GM08714 (cell line): ENCODE data around the gene GDAP1L1.
"Not testable (repeated sequence)": the region's sequence is repeated elsewhere in the genome, so short reads cannot be mapped to it uniquely, and the experiment has no call there.

ENCODE experiments used
- H3K4me3 ChIP-seq: fragments of 200-500 bp; sonication (Bioruptor generic); 2 replicates; pipeline ENCODE4 v1.5.1; 2014; ENCODE audit warnings: mild to moderate bottlenecking, low read length, inconsistent platforms
- ZNF274 ChIP-seq: IDR thresholded peaks from 2 replicates; pipeline ENCODE4 v1.6.1; 2012; ENCODE audit warnings: mild to moderate bottlenecking, low read depth, low read length

Gene GDAP1L1

DNA sequence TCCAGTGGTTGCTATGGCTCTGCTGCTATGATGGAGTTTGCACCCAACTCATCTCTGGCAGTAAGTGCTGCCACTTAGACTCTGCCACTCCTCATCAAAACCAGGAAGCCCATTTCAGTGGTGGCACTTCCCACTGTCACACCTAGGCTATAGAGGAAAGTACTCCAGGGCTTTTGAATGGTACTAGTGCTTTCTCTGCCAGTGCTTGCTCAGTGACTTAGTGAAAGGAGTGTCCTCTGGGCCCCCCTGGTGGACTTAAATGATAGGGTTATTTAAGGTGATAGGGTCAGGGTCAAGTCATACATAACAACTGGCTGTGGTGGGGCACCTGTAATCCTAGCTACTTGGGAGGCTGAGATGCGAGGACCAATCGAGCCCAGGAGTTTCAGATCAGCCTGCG, 41.1 kb downstream of the GDAP1L1 start:
- no peak overlapping the region for H3K4me3 ChIP-seq
- no peak for TF ChIP-seq ZNF274

DNA sequence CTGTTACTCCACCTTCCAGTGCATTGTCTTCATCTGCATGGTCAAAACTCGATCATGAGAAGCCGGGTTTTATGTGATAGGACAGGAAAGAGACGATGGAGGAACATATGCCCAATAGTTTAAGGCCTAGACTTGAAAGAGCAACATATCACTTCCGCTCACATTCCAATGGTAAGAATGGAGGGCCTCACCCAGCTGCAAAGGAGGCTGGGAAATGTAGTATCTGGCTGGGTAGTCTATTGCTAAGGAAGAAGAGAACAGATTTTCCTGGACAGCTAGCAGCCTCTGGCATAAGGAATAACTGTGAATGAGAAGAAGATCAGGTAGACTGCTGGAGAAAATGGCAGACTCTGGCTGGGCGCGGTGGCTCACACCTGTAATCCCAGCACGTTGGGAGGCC, 44.6 kb downstream of the GDAP1L1 start:
- no peak overlapping the region for H3K4me3 ChIP-seq
- no peak for TF ChIP-seq ZNF274

DNA sequence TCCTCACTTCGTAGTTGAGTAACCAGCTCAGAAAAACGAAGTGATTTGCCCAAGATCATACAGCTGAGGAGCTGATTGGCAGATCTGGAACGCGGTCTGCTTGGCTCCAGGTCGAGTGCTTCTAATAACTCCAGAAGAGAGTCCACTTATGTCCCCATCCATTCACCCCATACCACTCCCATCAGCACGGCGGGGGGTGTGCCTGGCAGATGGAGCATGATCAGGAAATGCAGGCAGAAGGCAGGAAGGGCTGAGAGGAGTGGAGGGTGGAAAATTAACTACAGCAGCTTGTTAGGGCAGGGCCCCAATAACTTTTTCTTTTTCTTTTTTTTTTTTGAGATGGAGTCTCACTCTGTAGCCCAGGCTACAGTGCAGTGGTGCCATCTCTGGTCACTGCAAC, 48.9 kb downstream of the GDAP1L1 start:
- no peak for TF ChIP-seq ZNF274
- H3K4me3 ChIP-seq, result no peak overlapping the region

DNA sequence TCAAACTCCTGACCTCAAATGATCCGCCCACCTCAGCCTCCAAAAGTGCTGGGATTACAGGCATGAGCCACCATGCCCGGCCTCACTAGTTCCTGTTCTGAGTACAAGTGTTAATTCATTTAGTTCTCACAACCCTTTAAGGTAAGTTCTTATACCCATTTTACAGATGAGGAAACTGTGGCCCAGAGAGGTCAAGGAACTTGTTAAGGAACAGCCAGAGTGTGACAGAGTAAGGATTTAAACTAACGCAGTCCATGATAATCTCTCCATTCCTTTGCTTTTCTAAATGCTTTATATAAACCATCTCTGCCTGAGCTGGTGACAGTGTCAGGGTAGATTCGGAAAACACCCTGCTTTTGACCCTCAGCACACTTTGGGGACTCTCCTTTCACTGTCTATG, 50.6 kb downstream of the GDAP1L1 start:
- TF ChIP-seq ZNF274, result no peak
- no peak overlapping the region for H3K4me3 ChIP-seq

DNA sequence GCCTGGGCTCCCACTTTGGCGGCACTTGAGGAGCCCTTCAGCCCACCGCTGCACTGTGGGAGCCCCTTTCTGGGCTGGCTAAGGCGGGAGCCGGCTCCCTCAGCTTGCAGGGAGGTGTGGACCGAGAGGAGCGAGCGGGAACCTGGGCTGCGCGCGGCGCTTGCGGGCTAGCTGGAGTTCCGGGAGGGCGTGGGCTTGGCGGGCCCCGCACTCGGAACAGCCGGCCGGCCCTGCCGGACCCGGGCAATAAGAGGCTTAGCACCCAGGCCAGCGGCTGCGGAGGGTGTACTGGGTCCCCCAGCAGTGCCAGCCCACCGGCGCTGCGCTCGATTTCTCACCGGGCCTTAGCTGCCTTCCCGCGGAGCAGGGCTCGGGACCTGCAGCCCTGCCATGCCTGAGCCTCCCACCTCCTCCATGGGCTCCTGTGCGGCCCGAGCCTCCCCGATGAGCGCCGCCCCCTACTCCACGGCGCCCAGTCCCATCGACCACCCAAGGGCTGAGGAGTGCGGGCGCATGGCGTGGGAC, 52.0 kb downstream of the GDAP1L1 start:
- H3K4me3 ChIP-seq, result not testable (repeated sequence)

DNA sequence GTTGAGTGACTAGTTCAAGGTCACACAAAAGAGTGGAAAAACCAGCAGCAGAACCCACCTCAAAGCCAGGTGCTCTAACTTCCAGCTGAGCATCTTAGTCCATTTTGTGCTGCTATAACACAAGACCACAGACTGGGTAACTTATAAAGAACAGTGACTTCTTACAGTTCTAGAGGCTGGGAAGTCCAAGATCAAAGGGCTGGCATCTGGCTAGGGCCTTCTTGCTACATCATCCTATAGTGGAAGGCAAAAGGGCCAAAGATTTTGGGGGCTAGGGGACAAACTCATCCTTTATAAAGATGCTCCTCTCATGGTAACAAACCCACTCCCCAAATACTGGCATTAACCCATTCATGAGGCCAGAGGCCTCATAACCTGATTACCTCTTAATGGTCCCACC, 54.2 kb downstream of the GDAP1L1 start:
- no peak for TF ChIP-seq ZNF274
- H3K4me3 ChIP-seq, result no peak overlapping the region

DNA sequence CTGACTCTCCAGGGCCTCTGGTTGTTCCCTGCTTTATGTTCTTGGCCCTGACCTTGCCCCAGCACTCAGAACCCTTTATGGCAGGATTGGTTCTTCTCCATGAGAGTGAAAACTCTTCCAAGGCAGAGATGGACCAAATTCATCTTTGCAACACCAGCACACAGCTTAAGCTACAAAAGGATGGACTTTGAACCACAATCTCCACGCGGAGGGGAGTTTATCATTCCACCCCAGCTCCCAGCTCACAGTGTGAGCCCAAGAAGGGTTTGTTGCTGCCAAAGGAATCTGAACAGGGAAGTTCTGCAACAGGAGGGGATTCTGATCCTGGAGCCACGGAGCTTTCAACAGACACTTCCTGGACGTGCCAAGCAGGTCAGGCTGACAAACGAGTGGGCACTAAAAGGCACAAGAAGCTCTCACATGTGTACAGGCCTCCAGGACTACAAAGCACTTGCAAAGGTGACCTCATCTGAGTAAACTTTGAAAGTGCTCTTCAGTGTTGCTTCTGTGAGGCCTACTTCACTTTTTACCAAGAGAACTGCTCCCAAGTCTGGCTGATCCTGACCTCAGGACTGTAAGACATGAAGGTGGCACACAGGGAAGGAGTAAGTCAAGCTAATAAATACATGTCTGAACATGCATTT, 55.0 kb downstream of the GDAP1L1 start:
- no peak for TF ChIP-seq ZNF274
- no peak overlapping the region for H3K4me3 ChIP-seq

DNA sequence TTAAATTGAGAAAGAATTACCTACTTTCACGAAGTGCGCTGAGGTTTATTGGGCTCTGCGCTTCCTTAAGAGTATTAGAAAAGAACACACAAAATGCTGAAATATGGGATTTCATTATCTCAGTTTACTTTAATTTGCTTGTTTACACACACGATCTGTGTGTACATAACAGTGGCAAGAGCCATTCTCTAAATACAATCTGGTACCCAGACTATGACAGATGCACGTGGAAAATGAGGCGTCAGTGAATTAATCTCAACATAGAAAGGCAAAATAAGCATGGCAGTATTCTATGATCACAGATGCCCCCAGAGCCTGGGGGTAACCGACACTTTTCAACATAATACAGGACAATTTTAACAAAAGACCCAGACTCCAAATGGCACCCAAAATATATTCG, 55.6 kb downstream of the GDAP1L1 start:
- no peak for TF ChIP-seq ZNF274
- no peak overlapping the region for H3K4me3 ChIP-seq

DNA sequence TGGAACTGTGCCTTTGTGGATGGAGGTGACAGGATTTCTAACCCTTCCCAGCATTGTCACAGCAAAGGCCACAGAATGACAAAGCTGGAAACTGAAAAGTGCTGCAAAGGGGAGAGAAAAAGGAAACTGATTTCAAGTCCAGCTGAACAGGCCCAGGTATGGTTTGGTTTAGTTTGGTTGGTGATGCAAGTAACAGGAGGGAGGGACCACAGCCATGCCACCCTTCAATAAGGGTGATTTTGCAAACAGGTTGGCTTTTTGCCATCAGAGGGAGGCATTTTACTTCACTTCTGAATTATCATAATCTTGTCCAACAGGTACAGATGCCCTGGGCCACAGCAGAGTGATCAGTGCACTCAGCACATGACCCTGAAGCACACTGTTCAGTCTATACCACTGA, 57.3 kb downstream of the GDAP1L1 start:
- TF ChIP-seq ZNF274, result no peak
- H3K4me3 ChIP-seq, result no peak overlapping the region

DNA sequence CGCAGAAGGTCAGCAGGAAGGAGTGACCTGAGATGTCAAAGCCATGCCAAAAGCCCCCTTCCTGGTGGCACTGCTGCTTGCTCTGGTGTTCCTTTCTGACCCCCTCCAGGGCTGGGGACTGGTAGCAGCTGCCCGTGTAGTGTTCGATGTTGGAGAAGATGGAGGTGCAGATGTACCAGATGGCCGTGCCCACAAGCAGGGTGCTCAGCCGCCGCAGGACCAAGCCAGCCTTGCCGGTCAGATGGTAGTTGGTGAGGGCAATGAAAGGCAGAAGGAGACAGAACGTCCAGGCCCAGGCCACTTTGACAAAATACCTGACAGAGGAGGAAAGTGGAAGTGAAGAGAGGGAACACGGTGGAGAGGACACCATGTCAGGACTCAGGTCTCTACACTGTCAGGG, 59.8 kb downstream of the GDAP1L1 start:
- no peak overlapping the region for H3K4me3 ChIP-seq
- no peak for TF ChIP-seq ZNF274

DNA sequence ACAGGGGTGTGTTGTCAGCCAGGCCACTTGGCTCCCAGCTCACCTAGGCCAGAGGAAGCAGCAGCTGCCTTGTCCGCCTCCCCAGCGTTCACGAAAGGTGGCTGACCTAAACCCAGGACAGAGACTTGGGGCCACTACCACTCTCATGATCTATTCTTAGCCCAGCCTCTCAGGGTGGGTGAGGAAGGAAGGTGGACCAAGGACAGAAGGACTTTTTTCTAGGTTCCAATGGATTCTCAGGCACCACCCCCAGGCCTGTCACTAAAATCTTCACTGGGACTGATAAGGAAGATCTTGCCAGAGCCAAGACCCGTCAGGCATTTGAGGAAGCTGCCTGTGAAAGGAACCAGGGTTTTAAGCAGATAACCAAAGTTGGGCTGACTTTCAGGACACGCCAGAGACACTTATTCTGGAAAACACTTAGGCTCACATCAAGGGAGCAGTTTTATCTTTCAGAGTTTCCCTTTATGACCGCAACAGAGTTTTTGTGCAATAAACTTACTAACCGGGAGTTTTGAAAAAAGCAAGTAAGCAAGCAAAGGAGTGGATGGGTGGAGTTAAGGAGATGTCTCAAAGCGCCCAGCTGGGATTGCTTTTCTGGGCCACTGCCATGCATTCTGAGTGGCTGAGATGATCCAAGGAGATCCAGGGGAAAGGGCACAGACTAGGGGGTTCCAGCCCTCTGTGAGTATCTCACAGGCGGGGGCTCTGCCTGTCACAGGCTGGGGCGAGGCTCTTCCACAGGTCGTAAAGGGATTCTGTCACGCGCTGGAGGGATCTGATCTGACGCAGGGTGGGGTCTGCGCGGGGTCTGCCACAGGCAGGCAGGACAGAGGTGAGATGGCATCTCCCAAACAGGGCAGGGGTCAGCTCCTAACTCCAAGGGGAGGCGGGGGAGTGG, 62.9 kb downstream of the GDAP1L1 start:
- TF ChIP-seq ZNF274, result no peak
- peak overlapping the region; percentile 74 for H3K4me3 ChIP-seq

DNA sequence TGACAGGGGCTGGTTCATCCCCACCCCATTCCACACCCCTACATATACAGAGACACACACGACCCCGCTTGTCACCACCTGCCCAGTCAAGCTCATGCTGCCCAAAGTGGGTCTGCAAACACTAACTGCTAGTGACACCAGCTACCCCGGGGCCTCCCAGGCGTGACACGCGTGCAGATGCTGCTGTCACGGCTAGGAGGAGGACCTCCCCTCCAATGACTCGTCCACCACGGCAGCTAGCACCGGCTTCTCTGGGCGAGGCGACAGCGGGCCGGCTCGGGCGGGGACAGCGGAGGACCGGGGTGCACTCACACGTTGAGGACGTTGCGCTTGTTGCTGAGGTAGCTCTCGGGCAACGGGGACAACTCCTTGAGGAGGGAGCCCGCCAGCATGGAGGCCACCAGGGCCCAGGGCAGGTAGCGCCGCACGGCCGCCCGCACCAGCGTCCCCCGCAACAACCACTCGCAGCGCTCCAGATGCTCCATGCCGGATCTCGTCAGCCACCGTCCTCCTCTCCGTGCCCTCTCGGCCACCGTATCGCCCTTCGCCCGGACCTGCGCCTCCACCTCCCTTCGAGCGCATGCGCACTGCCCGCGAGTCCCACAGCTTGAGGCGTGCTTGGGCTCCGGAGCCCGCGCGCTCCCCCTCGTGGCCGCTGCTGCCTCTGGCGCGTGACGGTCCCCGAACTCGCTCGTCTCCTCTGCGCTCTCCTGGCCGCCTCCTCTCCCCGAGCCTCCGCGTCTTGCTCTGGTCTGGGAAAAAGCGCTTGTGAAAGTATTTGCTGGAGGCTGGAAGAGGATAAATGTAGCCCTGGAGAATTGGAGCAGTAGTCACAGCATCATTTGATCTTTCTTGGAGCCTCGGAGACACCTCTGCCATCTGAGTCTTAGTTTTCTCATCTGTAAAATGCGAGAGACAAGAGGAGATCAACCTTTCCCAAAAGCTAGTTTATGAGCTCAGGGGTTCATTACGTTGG, 63.8 kb downstream of the GDAP1L1 start, which contains the start of gene FITM2:
Gene FITM2 (minus strand): TSS at position 539 of the 976 bp plus-strand sequence. CDS start 54 bp downstream, at position 485.
- TF ChIP-seq ZNF274, result no peak
- H3K4me3 ChIP-seq, result peak within 1 kb of the TSS; percentile 74

DNA sequence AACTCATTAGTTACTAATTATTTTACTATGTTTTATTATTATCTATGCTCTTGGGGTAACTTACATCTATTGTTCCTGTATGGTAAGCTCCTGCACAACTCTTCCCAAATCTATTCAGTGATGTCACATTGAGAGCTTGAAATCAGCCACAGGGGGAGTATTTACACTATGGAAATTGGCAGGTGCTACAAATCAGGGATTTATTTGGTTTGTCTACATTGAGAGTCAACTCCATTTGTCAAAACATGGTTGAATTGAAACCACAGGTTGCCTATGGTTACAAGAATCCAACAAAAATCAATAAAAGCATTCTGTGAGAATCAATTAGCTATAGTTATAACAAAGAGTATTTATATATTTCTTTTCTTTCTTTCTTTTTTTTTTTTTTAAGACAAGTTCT, 67.8 kb downstream of the GDAP1L1 start:
- no peak overlapping the region for H3K4me3 ChIP-seq
- no peak for TF ChIP-seq ZNF274

DNA sequence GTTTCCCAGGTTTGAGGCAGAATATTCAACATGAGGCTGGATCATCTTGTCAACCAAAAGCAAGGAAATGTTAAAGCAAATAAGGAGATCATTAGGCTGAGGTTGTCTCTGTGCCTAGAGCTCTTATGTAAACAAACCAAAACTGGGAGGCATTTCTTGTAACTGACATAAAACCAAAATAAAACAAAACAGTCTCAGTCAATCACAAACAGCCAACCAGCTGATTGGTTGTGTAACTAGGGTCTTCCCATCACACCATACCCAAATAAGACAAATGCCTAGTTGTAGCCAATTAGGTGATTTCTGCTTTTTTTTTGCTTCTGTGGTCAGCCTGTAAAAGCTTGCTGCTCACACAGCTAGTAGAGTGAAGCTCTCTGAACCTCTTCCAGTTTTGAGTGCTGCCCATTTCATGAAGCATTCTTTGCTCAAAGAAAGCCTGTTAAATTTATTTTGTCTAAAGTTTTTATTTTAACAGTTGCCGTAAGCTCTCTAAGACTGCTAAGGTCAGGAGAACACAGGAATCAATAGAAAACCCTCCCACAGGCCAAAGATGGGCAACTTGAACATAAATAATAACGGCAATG, 72.8 kb downstream of the GDAP1L1 start:
- TF ChIP-seq ZNF274, result no peak
- no peak overlapping the region for H3K4me3 ChIP-seq

DNA sequence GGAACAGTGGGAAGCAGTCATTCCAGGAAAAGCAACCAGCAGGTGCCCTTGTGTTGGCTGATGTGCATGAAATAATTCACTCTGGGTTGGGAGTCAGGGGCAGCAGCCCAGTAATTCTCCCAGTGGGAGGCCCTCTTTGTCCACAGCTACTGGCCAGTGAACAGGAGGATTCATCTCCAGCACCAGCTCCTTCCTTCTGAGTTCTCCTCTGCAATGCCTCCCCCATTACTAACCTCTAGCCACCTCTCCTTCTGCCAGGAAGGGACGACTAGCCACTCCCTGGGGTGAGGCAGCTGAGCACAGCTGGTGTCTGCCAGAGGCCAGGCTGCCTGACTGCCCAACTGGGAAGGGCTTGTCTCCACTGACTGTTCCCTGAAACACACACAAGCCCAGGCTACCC, 77.2 kb downstream of the GDAP1L1 start:
- TF ChIP-seq ZNF274, result no peak
- H3K4me3 ChIP-seq, result no peak overlapping the region
